SJSA1 (cell line): ENCODE data around the gene GABRA4. TPM values are rescaled to one million over a fixed set of nuclear protein-coding genes. Genes with fewer than 3 reads are reported as not detected.

Experiments used
- DNase-seq, 2 experiments: peaks; one replicate each; pipeline ENCODE4 v3.0.0-alpha.2; 2015 to 2020; ENCODE audit warnings: low spot score in 2 of 2, low read depth in 1 of 2
- H3K27ac ChIP-seq: fragments of 250-450 bp; sonication (Bioruptor Pico); 2 replicates; pipeline ENCODE4 v1.5.1; 2020; ENCODE audit warnings: mild to moderate bottlenecking, moderate library complexity
- H3K27me3 ChIP-seq: fragments of 250-450 bp; sonication (Bioruptor Pico); replicated peaks from 2 replicates; pipeline ENCODE4 v1.5.1; 2020; ENCODE audit warnings: mild to moderate bottlenecking, moderate library complexity
- H3K36me3 ChIP-seq: fragments of 250-450 bp; sonication (Bioruptor Pico); 2 replicates; pipeline ENCODE4 v1.5.1; 2020; ENCODE audit warnings: mild to moderate bottlenecking
- H3K4me1 ChIP-seq: fragments of 250-450 bp; sonication (Bioruptor Pico); replicated peaks from 2 replicates; pipeline ENCODE4 v1.6.1; 2021; ENCODE audit warnings: mild to moderate bottlenecking
- H3K4me3 ChIP-seq: fragments of 250-450 bp; sonication (Bioruptor Pico); 2 replicates; pipeline ENCODE4 v1.5.1; 2020; ENCODE audit warnings: mild to moderate bottlenecking
- H3K9me3 ChIP-seq: fragments of 250-450 bp; sonication (Bioruptor Pico); replicated peaks from 2 replicates; pipeline ENCODE4 v1.5.1; 2020; ENCODE audit warnings: mild to moderate bottlenecking
- total RNA-seq: library from RNA; depleted of rRNA; stranded (reverse); fragments of >200 nt; shearing (Covaris generic); gene quantifications from 2 replicates; pipeline ENCODE4 v1.2.3, GENCODE V29; 2014; rRNA removed

Gene GABRA4
- not detected in 2 replicates for total RNA-seq

- Histone ChIP-seq H3K27ac (no peak within 1 kb of the TSS), H3K27me3 (peaks cover 4% of the 10 kb centered on the region; the same call in 1 of the 2 replicates), H3K36me3 (no peaks in the 10 kb centered on the region), H3K4me1 (no peaks in the 10 kb centered on the region), H3K9me3 (no peaks in the 10 kb centered on the region), H3K4me3 (no peak within 1 kb of the TSS)
- no peak for DNase-seq
These were observed at the start of gene GABRA4 for GRCh38 chr4:46993075-46994006. Gene GABRA4 (minus strand): TSS chr4:46993581. CDS start chr4:46993424, 157 bp downstream.

- no peaks in the 10 kb centered on the region for H3K4me1 ChIP-seq
- no peak overlapping the region for H3K4me3 ChIP-seq
- no peak for DNase-seq
- no peak overlapping the region for H3K27ac ChIP-seq
- H3K27me3 ChIP-seq: no peaks in the 10 kb centered on the region
- no peaks in the 10 kb centered on the region for H3K9me3 ChIP-seq
- H3K36me3 ChIP-seq: no peaks in the 10 kb centered on the region
These were observed 47.4 kb upstream of the GABRA4 start for GRCh38 chr4:47040828-47041227.

GRCh38 chr4:47038263-47038662 is 44.9 kb upstream of the GABRA4 start:
- no peak overlapping the region for H3K4me3 ChIP-seq

GRCh38 chr4:47032405-47033106 is 39.2 kb upstream of the GABRA4 start:
- Histone ChIP-seq H3K4me3 (peak overlapping the region; percentile 35), H3K4me1 (no peaks in the 10 kb centered on the region), H3K27ac (no peak overlapping the region), H3K27me3 (peaks cover 3% of the 10 kb centered on the region; the same call in 1 of the 2 replicates), H3K36me3 (no peaks in the 10 kb centered on the region), H3K9me3 (no peaks in the 10 kb centered on the region)
- peak; percentile 26 to 42 for DNase-seq

More at GRCh38 chr4:47038263-47038662, 44.9 kb upstream of the GABRA4 start:
- no peaks in the 10 kb centered on the region for H3K36me3 ChIP-seq
- no peak overlapping the region for H3K27ac ChIP-seq
- H3K9me3 ChIP-seq: no peaks in the 10 kb centered on the region
- 0 out of 2 replicates have a peak, but pooled peaks cover 3% of the 10 kb centered on the region for H3K27me3 ChIP-seq
- DNase-seq: no peak
- H3K4me1 ChIP-seq: no peaks in the 10 kb centered on the region

GRCh38 chr4:47031751-47032404 is 38.5 kb upstream of the GABRA4 start:
- Histone ChIP-seq H3K27ac (no peak overlapping the region), H3K36me3 (no peaks in the 10 kb centered on the region), H3K4me1 (no peaks in the 10 kb centered on the region), H3K9me3 (no peaks in the 10 kb centered on the region), H3K27me3 (peaks cover 3% of the 10 kb centered on the region; the same call in 1 of the 2 replicates), H3K4me3 (peak overlapping the region; percentile 35)
- DNase-seq: no peak

GRCh38 chr4:47031011-47031678 is 37.8 kb upstream of the GABRA4 start, which contains the start of gene GABRB1:
Gene GABRB1 (plus strand): TSS chr4:47031567.
- H3K36me3 ChIP-seq: no peaks in the 10 kb centered on the region
- H3K27me3 ChIP-seq: peaks cover 3% of the 10 kb centered on the region; the same call in 1 of the 2 replicates
- H3K4me1 ChIP-seq: no peaks in the 10 kb centered on the region
- no peaks in the 10 kb centered on the region for H3K9me3 ChIP-seq
- H3K27ac ChIP-seq: no peak within 1 kb of the TSS
- peak within 1 kb of the TSS; percentile 35 for H3K4me3 ChIP-seq
- peak; percentile 16 to 42 for DNase-seq

- no peaks in the 10 kb centered on the region for H3K36me3 ChIP-seq
- no peaks in the 10 kb centered on the region for H3K27me3 ChIP-seq
- 0 out of 2 replicates have a peak, but pooled peaks cover 3% of the 10 kb centered on the region for H3K4me1 ChIP-seq
- no peak overlapping the region for H3K4me3 ChIP-seq
- DNase-seq: no peak
- no peak overlapping the region for H3K27ac ChIP-seq
- H3K9me3 ChIP-seq: no peaks in the 10 kb centered on the region
These were observed 24.1 kb upstream of the GABRA4 start for GRCh38 chr4:47017494-47017893.

- H3K4me1 ChIP-seq: 0 out of 2 replicates have a peak, but pooled peaks cover 3% of the 10 kb centered on the region
- no peaks in the 10 kb centered on the region for H3K9me3 ChIP-seq
- H3K36me3 ChIP-seq: no peaks in the 10 kb centered on the region
- DNase-seq: peak in 1 of 2 experiments; percentile 1
- H3K27me3 ChIP-seq: no peaks in the 10 kb centered on the region
- no peak overlapping the region for H3K27ac ChIP-seq
- no peak overlapping the region for H3K4me3 ChIP-seq
These were observed 23.7 kb upstream of the GABRA4 start for GRCh38 chr4:47017081-47017480.

- Histone ChIP-seq H3K27ac (no peak overlapping the region), H3K27me3 (no peaks in the 10 kb centered on the region), H3K4me1 (0 out of 2 replicates have a peak, but pooled peaks cover 3% of the 10 kb centered on the region), H3K9me3 (no peaks in the 10 kb centered on the region), H3K36me3 (no peaks in the 10 kb centered on the region), H3K4me3 (no peak overlapping the region)
- DNase-seq: no peak
These were observed 20.0 kb upstream of the GABRA4 start for GRCh38 chr4:47013373-47013772.

GRCh38 chr4:47012676-47013075 is 19.3 kb upstream of the GABRA4 start:
- DNase-seq: no peak
- 0 out of 2 replicates have a peak, but pooled peaks cover 3% of the 10 kb centered on the region for H3K4me1 ChIP-seq
- no peaks in the 10 kb centered on the region for H3K9me3 ChIP-seq

GRCh38 chr4:47010912-47011446 is 17.6 kb upstream of the GABRA4 start:
- DNase-seq: no peak
- Histone ChIP-seq H3K9me3 (no peaks in the 10 kb centered on the region), H3K27me3 (no peaks in the 10 kb centered on the region), H3K36me3 (no peaks in the 10 kb centered on the region), H3K4me1 (no peaks in the 10 kb centered on the region), H3K4me3 (no peak overlapping the region), H3K27ac (no peak overlapping the region)

More at GRCh38 chr4:47012676-47013075, 19.3 kb upstream of the GABRA4 start:
- Histone ChIP-seq H3K27ac (no peak overlapping the region), H3K4me3 (no peak overlapping the region), H3K27me3 (no peaks in the 10 kb centered on the region), H3K36me3 (no peaks in the 10 kb centered on the region)

- Histone ChIP-seq H3K4me3 (no peak overlapping the region), H3K4me1 (no peaks in the 10 kb centered on the region), H3K27me3 (no peaks in the 10 kb centered on the region), H3K27ac (no peak overlapping the region), H3K36me3 (no peaks in the 10 kb centered on the region), H3K9me3 (no peaks in the 10 kb centered on the region)
- DNase-seq: no peak
These were observed 17.0 kb upstream of the GABRA4 start for GRCh38 chr4:47010347-47010911.
